ENCODE results near the gene NR2F1-AS1.

The NR2F1-AS1 gene

GRCh38 chr5:93360436-93361088 is 220.5 kb downstream of the NR2F1-AS1 start:
- Mint-ChIP-seq H3K36me3 (ENCODE audit: low read depth) (no peaks in the 10 kb centered on the region), H3K27me3 (no peaks in the 10 kb centered on the region), H3K9me3 (no peaks in the 10 kb centered on the region), H3K4me3 (no peak overlapping the region), H3K27ac (no peak overlapping the region), H3K4me1 (ENCODE audit: low read depth) (no peaks in the 10 kb centered on the region)
- no peak for DNase-seq

GRCh38 chr5:93359960-93360305 is 221.1 kb downstream of the NR2F1-AS1 start:
- no peak overlapping the region for H3K4me3 Mint-ChIP-seq
- no peaks in the 10 kb centered on the region for H3K27me3 Mint-ChIP-seq
- no peak overlapping the region for H3K27ac Mint-ChIP-seq
- H3K9me3 Mint-ChIP-seq = no peaks in the 10 kb centered on the region
- H3K4me1 Mint-ChIP-seq (ENCODE audit: low read depth) = no peaks in the 10 kb centered on the region
- no peak for DNase-seq
- H3K36me3 Mint-ChIP-seq (ENCODE audit: low read depth) = no peaks in the 10 kb centered on the region

All from activated T-cell treated with anti-CD3 and anti-CD28 coated beads, Interleukin-2, amount 50 U/mL, for 24 hours (primary cell).